Measurements from ENCODE around the gene SBF2.

GRCh38 chr11:10307022-10307399 lies 13.0 kb upstream of the SBF2 start:
- TF ChIP-seq EZH2 (IDR thresholded peaks at IDR 0.05; ENCODE audit: borderline replicate concordance, insufficient read depth, low read length, poor library complexity, severe bottlenecking) (no peak), EP300 (conservative IDR thresholded peaks at IDR 0.05; ENCODE audit: poor library complexity, severe bottlenecking) (no peak), REST (IDR thresholded peaks at IDR 0.05; ENCODE audit: borderline replicate concordance) (no peak)
- TF ChIP-seq, protein P1, sequence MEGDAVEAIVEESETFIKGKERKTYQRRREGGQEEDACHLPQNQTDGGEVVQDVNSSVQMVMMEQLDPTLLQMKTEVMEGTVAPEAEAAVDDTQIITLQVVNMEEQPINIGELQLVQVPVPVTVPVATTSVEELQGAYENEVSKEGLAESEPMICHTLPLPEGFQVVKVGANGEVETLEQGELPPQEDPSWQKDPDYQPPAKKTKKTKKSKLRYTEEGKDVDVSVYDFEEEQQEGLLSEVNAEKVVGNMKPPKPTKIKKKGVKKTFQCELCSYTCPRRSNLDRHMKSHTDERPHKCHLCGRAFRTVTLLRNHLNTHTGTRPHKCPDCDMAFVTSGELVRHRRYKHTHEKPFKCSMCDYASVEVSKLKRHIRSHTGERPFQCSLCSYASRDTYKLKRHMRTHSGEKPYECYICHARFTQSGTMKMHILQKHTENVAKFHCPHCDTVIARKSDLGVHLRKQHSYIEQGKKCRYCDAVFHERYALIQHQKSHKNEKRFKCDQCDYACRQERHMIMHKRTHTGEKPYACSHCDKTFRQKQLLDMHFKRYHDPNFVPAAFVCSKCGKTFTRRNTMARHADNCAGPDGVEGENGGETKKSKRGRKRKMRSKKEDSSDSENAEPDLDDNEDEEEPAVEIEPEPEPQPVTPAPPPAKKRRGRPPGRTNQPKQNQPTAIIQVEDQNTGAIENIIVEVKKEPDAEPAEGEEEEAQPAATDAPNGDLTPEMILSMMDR (IDR thresholded peaks at IDR 0.05; ENCODE audit: poor library complexity, severe bottlenecking): no peak
